Nephron progenitor cell (in vitro differentiated cells): ENCODE results near the gene C19orf33.

Experiments used
- DNase-seq: peaks from one replicate; pipeline ENCODE4 v3.0.0; 2021
- H3K27ac Mint-ChIP-seq: 2 replicates; pipeline ENCODE4 v1.8.0; 2021; ENCODE audit warnings: mild to moderate bottlenecking, moderate library complexity, mixed read lengths
- H3K27me3 Mint-ChIP-seq: 2 replicates; pipeline ENCODE4 v1.8.0; 2021; ENCODE audit warnings: mild to moderate bottlenecking, low read depth, mixed read lengths; ENCODE audit not compliant: poor library complexity
- H3K36me3 Mint-ChIP-seq: 2 replicates; pipeline ENCODE4 v1.8.0; 2021; ENCODE audit warnings: low read depth, mixed read lengths
- H3K4me1 Mint-ChIP-seq: 2 replicates; pipeline ENCODE4 v1.8.0; 2021; ENCODE audit warnings: mixed read lengths
- H3K4me3 Mint-ChIP-seq: 2 replicates; pipeline ENCODE4 v1.8.0; 2021; ENCODE audit warnings: mild to moderate bottlenecking, moderate library complexity, mixed read lengths
- H3K9me3 Mint-ChIP-seq: 2 replicates; pipeline ENCODE4 v1.8.0; 2021; ENCODE audit warnings: mild to moderate bottlenecking, moderate library complexity, mixed read lengths
- CTCF ChIP-seq: fragments of 200-600 bp; sonication (generic); IDR thresholded peaks from 2 replicates; pipeline ENCODE4 v1.5.0; 2021; ENCODE audit warnings: antibody characterized with exemption

The C19orf33 gene

GRCh38 chr19:38284422-38284821, 19.6 kb upstream of the C19orf33 start:
- DNase-seq: no peak
- no peaks in the 10 kb centered on the region for H3K9me3 Mint-ChIP-seq

DNA sequence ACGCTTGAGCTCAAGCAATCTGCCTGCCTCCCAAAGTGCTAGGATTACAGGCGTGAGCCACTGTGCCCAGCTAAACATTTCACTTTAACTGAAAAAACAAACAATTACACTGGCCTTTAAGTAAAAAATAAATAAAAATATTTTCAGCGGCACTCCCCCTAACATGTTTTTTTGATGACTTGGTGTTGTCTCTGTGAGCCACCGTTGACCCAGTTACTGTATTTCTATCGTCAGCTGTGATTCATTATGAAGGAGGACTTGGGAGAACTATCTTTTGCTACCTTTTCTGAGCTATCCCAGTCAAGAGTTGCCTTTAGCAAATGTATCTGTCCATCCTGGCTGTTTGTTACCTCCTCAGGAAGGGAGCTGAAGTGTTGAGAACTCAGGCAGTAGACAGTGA, 18.5 kb upstream of the C19orf33 start:
- peaks cover 21% of the 10 kb centered on the region for H3K36me3 Mint-ChIP-seq
- H3K27me3 Mint-ChIP-seq: no peaks in the 10 kb centered on the region
- TF ChIP-seq CTCF: no peak
- H3K4me1 Mint-ChIP-seq: peaks cover 57% of the 10 kb centered on the region
- H3K27ac Mint-ChIP-seq: peak overlapping the region; percentile 28
- no peak overlapping the region for H3K4me3 Mint-ChIP-seq
- DNase-seq: no peak
- no peaks in the 10 kb centered on the region for H3K9me3 Mint-ChIP-seq

More at GRCh38 chr19:38284422-38284821, 19.6 kb upstream of the C19orf33 start:
- no peak for TF ChIP-seq CTCF
- H3K27ac Mint-ChIP-seq: peak overlapping the region; percentile 68
- no peak overlapping the region for H3K4me3 Mint-ChIP-seq
- peaks cover 19% of the 10 kb centered on the region for H3K36me3 Mint-ChIP-seq
- peaks cover 51% of the 10 kb centered on the region for H3K4me1 Mint-ChIP-seq
- no peaks in the 10 kb centered on the region for H3K27me3 Mint-ChIP-seq

DNA sequence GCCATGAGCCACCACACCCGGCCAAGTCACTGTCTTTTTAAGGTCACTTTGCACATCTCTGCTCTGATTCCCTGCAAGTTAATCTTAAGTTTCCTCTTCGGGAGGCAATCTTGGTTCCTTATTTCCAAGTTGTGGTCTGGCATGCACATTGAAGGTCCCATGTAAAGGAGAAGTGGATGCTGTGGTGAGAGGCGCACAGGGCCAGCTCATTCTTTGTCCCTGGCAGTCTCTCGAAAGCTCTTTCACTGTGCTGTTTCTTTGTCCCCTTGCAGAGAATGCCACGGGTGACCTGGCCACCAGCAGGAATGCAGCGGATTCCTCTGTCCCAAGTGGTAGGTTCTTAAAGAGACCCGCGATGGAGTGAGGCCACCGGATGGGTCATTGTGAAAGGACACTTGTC, 16.4 kb upstream of the C19orf33 start:
- peak overlapping the region; percentile 91 for H3K27ac Mint-ChIP-seq
- H3K9me3 Mint-ChIP-seq: no peaks in the 10 kb centered on the region
- TF ChIP-seq CTCF: no peak
- no peaks in the 10 kb centered on the region for H3K27me3 Mint-ChIP-seq
- H3K36me3 Mint-ChIP-seq: peaks cover 24% of the 10 kb centered on the region
- no peak for DNase-seq
- H3K4me1 Mint-ChIP-seq: peaks cover 63% of the 10 kb centered on the region
- no peak overlapping the region for H3K4me3 Mint-ChIP-seq

- Mint-ChIP-seq H3K9me3 (no peaks in the 10 kb centered on the region), H3K27ac (no peak overlapping the region), H3K4me3 (no peak overlapping the region), H3K36me3 (peaks cover 24% of the 10 kb centered on the region), H3K4me1 (peaks cover 56% of the 10 kb centered on the region), H3K27me3 (no peaks in the 10 kb centered on the region)
- TF ChIP-seq CTCF: no peak
- DNase-seq: no peak
Measured at GRCh38 chr19:38288123-38288855, 15.8 kb upstream of the C19orf33 start.

- Mint-ChIP-seq H3K36me3 (peaks cover 24% of the 10 kb centered on the region), H3K4me1 (peaks cover 48% of the 10 kb centered on the region), H3K27me3 (no peaks in the 10 kb centered on the region), H3K9me3 (no peaks in the 10 kb centered on the region), H3K4me3 (no peak overlapping the region), H3K27ac (peak overlapping the region; percentile 57)
- DNase-seq: no peak
- no peak for TF ChIP-seq CTCF
Measured at GRCh38 chr19:38289955-38290354, 14.1 kb upstream of the C19orf33 start.

DNA sequence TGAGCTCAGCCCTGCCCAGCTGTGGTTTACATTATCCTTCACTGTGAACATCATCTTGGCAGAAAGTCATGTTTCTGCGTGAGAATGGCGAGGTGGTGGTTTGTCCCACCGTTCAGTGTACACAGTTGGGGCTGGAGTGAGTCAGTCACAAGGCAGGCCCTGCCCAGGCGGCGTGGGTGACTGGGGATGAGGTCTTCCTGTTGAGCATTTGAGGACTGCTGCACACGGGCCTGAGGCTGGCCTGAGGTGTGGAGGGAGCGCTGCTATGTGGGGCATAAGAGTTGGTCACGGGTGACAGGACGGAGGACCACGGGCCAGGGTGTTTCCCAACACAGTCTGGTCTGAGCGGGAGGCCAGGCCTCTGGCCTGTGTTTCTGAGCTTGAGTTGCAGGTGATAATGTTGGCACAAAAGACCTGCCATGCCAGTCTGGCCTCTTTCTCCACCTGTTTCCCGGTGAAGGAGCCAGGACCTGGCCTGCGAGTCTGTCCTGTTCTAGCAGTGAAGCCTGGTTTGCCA, 13.4 kb upstream of the C19orf33 start:
- Mint-ChIP-seq H3K27me3 (no peaks in the 10 kb centered on the region), H3K4me1 (peaks cover 47% of the 10 kb centered on the region), H3K36me3 (peaks cover 21% of the 10 kb centered on the region), H3K27ac (peak overlapping the region; percentile 94), H3K4me3 (no peak overlapping the region), H3K9me3 (no peaks in the 10 kb centered on the region)
- DNase-seq: no peak
- TF ChIP-seq CTCF: no peak
